Measurements from ENCODE around the gene GMPR.
A peak's percentile ranks its signal among the peaks of the same experiment; 100 is the strongest.

Gene GMPR

GRCh38 chr6:16327777-16328325, 89.5 kb downstream of the GMPR start:
- no peak for DNase-seq (ENCODE audit: low read depth in 2 of 2)

GRCh38 chr6:16329233-16329632, 90.8 kb downstream of the GMPR start:
- no peak for DNase-seq (ENCODE audit: low read depth in 2 of 2)

DNA sequence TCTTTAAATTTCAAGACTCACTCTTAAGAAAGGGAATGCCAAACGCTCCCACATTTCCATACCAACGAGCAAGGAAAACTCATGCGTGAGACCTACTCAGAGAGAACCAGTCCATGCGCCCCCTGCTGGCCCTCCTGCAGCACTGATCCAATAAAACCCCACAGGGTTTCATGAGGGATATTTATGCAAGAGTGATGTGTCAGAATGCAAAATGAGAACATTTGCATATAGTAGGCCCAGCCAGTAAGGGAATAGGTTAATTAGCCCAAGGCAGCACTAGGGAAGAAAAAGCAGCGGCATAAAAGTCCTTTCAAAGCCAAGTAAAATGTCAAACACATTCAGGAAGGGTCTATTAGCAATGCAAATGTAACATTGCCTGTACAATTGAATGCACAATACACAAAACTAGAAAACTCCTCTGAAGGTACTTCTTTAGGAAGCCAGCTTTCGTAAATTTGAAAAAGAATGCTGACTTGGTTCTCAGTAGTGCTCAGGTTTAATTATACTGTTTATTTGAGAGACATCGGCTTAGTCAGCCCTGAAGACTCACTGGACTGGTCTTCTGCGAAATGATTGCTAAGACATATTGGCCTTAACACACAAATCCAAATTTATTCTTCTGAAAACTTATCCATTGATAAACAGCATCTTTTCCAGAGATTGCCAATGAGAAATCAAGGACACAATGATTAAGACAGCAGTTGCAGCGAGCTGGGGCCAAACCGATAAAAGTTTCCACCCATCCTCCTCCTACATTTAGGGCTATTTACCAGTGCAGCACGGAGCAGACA, 93.2 kb downstream of the GMPR start:
- peak; percentile 37 to 47 for DNase-seq (ENCODE audit: low read depth in 2 of 2)

DNA sequence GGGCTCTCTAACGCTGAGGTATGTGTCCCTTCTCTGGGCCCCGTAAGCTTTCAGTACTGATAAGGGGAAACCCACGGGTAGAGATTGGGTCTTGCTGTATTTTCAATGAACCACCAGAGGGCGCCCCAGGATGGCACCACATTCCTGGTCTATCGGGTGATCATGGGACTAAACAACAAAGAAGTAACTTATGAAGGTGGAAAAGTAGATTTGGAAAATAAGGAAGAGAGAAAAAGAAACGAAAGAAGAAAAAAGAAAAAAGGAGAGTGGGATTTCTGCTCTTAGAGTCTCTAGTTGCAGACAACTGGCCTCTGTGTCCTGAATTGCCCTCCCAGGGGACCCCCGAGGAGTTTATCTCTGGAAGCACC, 93.8 kb downstream of the GMPR start:
- peak; percentile 46 to 72 for DNase-seq (ENCODE audit: low read depth in 2 of 2)

DNA sequence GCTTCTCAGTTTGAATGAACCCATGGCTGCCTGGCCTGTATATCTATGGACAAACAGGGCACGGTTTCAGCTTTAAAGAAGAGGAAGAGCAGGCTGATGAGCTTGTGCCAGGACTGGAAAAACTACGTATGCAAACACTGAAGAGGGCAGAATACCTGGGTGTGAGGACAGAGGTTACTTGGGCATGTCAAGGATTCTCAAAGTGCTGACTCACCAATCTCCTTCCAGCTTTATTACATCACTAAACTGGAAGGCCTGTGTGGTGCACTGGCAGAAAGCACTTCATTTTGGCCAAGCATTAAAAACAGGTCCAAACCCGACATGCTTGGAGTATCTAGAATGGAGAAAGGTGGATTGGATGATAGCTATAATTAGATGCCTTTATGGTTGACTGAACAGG, 95.2 kb downstream of the GMPR start:
- DNase-seq (ENCODE audit: low read depth in 2 of 2): no peak

GRCh38 chr6:16334671-16335070, 96.3 kb downstream of the GMPR start:
- no peak for DNase-seq (ENCODE audit: low read depth in 2 of 2)

DNA sequence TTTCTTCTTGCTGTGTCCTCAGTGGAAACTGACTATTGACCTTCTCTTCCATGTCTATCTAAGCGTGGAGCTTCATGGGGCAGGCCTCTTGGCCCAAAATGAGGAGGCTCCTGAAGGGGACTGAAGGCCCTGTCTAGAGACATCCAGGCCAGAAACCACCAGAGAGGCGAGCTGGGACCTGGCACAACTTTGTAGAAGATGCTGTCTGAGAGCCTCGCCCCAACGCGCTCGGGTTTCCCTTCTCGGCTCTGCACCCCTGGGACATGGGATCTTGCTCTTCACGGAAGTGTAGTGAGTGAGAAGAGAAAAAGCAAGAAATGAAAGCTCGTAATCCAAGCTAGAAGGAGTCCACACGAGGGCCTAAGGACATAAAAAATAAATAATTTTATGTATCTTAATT, 96.8 kb downstream of the GMPR start:
- no peak for DNase-seq (ENCODE audit: low read depth in 2 of 2)

DNA sequence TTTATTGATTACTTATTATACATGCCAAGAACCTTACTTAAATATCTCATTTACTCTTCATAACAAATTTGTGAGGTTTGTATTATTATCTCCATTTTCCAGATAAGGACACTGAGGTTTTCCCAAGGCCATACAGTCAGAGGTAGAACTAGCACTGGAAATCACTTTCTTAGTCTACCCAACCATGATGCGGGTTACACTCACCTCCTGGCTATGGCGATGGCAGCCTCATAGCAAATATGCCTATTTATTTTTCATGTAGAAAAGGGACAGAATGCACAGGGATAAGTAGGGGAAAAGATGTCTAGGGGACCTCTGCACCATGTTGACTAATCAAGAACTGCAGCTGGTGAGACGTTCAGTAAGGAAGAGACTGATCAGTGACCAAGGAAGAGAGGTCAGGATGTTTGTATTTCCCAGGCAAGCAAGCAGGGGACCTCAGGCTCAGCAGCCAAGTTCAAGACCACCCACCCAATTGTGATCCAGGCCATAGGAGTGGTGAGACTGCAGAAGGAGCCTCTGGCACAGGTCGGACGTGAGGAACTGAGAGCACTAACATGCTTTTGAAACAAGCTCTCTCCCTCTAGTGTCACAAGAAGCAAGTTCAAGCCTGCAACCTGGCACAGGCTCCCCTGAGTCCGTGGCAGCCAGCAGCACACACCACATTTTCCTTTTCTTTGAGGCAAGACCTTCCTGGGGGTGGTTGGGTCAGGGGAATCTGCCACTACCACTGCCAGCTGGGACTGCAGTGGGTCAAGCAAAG, 97.8 kb downstream of the GMPR start:
- DNase-seq (ENCODE audit: low read depth in 2 of 2): no peak

- DNase-seq (ENCODE audit: low read depth in 2 of 2): no peak
Measured at GRCh38 chr6:16336911-16337294, 98.5 kb downstream of the GMPR start.

DNA sequence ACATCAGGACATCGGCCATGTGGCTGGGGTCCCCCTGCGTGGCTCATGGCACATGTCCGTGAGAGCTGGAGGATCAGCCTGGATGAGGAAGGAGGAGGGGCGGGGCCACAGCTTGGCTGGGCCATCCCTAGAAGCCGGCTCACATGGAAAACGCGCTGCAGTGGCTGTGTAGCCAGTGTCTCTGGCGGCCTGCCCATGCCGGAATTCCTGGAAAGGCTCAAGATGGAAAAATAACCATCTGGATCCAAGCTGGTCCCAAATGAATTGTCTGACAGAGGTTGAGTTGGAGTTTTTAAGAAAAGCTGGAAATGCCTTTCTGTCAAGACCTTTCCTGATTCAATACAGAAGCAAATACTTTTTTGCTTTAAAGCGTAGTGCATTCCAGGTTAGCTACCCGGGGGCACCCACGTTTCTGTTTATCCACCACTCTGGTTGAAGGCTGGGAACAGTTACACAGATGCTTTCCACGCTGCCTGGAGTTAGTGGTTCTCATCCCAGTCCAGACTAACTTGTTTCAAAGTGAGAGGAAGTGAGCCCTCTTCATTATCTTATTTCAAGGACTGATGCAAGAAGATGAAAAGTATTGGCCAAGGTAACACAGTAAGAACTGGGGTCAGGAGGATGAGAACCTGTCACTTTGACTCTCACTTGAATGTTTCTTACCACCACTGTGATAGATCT, 99.0 kb downstream of the GMPR start:
- DNase-seq (ENCODE audit: low read depth in 2 of 2): no peak

- no peak for DNase-seq (ENCODE audit: low read depth in 2 of 2)
Measured at GRCh38 chr6:16338577-16339264, 100.3 kb downstream of the GMPR start.

GRCh38 chr6:16339265-16339587, 100.8 kb downstream of the GMPR start:
- DNase-seq (ENCODE audit: low read depth in 2 of 2): no peak

GRCh38 chr6:16343593-16343992, 105.2 kb downstream of the GMPR start:
- no peak for DNase-seq (ENCODE audit: low read depth in 2 of 2)

- no peak for DNase-seq (ENCODE audit: low read depth in 2 of 2)
Measured at GRCh38 chr6:16344756-16345155, 106.4 kb downstream of the GMPR start.

Data from stimulated activated CD8-positive, alpha-beta memory T cell treated with anti-CD3 and anti-CD28 coated beads, Interleukin-7, amount 100 ng/mL, for 1 hour (primary cell).